ENCODE results near the gene NDUFS1. TPM values are rescaled to one million over a fixed set of nuclear protein-coding genes. Genes with fewer than 3 reads are reported as not detected.

Gene NDUFS1
- total and polyA plus RNA-seq, 2 of the 8 experiments (the other 6 are each of a cell fraction or from before 2014, with no cell fraction given): 42.1 to 97.0 TPM

Small RNA genes within 50 kb of the gene (small RNA-seq; reads per million reads assigned to genes)
- gene RF00134 (ENCODE audit: insufficient read depth) (not detected), gene RF02271 (ENCODE audit: insufficient read depth) (not detected), gene SNORA41 (ENCODE audit: insufficient read depth) (not detected), gene SNORD51 (ENCODE audit: insufficient read depth) (not detected)

Other genes with a start within 250 kb of the NDUFS1 start
- gene INO80D, start 73.3 kb downstream of the NDUFS1 start, total RNA-seq (2021; fragmentation: NEBNext Ultra II Directional; extraction: Animal tissue kit (Norgen Biotek cat#: 25700)): 37.4 and 38.9 TPM in 2 replicates
- gene INO80D, start 73.3 kb downstream of the NDUFS1 start, polyA plus RNA-seq (2011; rRNA removed): 4.8 and 6.2 TPM in 2 replicates
- 675 and 679 TPM in 2 replicates for gene EEF1B2, start 451 bp upstream of the NDUFS1 start, total RNA-seq (2021; fragmentation: NEBNext Ultra II Directional; extraction: Animal tissue kit (Norgen Biotek cat#: 25700))
- 381 and 504 TPM in 2 replicates for gene EEF1B2, start 451 bp upstream of the NDUFS1 start, polyA plus RNA-seq (2011; rRNA removed)
- 15.3 and 17.2 TPM in 2 replicates for gene ZDBF2, start 115.2 kb upstream of the NDUFS1 start, total RNA-seq (2021; fragmentation: NEBNext Ultra II Directional; extraction: Animal tissue kit (Norgen Biotek cat#: 25700))
- 0.99 and 1.5 TPM in 2 replicates for gene ZDBF2, start 115.2 kb upstream of the NDUFS1 start, polyA plus RNA-seq (2011; rRNA removed)

Data from H1 (cell line).